Stimulated activated CD4-positive, alpha-beta T cell treated with anti-CD3 and anti-CD28 coated beads, Interleukin-15, amount 100 ng/mL, for 48 hours (primary cell): ENCODE measurements around the gene ERC2.
"Not testable (repeated sequence)": the region's sequence is repeated elsewhere in the genome, so short reads cannot be mapped to it uniquely, and the experiment has no call there.

ENCODE experiments used
- DNase-seq, 2 donors: peaks; one replicate each; pipeline ENCODE4 v3.0.0-alpha.2; 2020; ENCODE audit warnings: low read depth in 2 of 2

ERC2 gene

DNA sequence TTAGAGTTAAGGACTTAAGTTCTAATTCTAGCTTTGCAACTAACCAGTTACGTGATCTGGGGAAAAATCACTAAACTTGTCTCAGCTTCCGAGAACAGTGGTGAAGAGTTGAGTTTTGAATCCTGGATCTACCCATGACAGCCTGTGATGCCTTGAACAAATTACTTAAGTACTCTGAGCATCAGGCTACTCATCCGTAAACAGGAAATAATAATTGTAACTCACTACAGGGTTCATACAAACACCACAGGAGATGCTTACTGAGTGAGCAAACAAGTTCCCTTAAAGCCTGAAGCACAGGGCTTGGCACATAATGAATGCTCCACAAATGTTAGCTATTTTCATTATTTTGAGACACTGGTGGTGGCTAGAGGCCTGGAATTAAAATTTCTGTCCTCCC, 158.8 kb downstream of the ERC2 start:
- DNase-seq: no peak

GRCh38 chr3:56308471-56308870, 159.8 kb downstream of the ERC2 start:
- DNase-seq: no peak

DNA sequence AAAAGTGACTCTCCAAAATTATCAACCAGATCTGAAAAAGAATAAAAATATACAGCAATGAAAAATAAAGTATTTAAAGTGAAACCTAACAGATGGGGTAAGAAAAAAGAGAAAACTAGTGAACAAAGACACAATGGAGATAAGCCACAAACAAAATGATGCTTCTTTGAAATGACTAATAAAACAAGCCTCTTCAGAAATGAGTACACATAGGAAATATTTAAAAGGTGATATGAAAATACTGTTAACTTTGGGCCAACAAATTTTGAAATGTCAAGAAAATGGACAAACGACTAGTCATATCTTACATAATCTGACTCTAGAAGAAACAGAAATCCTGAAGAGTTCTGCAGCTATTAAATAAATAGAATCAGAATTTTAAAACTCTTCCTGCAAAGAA, 164.2 kb downstream of the ERC2 start:
- DNase-seq: no peak

DNA sequence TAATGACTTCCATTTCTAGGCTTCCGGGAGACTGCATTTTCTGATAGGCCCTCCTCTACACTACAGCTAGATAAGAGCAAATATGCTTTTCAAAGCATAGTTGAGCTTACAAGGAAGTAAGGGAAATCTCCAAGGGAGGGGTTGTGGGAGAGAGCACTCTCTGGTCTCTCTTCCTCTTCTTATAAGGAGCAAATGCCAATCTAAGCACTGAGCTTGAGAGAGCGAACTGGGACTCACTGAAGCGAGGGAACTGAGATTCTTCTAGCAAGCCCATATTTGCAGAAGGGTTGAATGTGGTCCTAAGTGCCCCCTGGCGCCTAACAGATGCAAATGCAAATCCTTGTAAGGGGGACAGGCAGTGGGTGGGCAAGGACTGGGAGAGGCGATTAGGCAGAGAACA, 164.8 kb downstream of the ERC2 start:
- DNase-seq: no peak

DNA sequence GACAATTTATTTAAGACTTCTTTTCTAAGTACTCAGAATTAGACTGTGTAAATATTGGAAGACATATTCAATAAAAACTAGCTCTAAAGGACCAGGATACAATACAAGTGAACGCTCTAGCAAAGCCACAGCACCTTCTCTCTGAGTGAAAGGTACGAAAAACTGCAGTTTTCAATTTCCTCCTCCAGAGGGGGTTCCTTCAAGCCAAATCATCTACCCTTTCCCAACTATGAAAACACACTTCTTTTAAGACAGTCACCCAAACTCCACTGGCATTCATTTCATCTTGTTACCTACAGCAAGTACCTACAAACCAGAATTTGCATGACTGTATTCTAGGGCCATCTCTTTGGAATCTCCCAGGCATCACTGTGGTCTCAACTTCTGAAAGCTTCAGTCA, 165.8 kb downstream of the ERC2 start:
- no peak for DNase-seq

DNA sequence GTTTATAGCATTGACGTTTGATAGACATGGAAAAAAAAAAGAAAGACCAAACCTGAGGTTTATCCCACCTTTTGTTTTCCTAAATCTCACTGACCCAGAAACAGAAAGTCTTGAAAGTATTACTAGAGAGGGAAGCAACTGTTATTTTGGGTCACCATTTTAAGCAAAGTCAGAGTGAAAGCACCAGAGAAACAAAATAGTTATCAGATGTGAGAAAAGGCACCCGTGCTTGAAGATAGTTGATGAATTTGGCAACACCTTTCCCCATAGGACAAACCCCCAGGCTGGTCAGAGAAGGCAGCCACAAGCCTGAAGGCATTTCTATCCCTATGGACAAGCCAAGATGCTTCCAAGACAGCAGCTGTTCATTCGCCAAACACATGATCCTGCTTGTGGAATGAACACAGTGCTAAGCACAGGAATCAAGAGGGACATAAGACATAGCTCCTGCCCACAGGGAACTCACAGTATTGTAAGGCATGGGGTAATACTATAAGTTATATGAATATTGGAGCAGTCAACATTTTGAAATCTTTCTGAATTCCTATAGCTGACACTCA, 170.9 kb downstream of the ERC2 start:
- DNase-seq: no peak

- no peak for DNase-seq
Measured at GRCh38 chr3:56296361-56296760, 171.9 kb downstream of the ERC2 start.

- DNase-seq: no peak
Measured at GRCh38 chr3:56295161-56295560, 173.1 kb downstream of the ERC2 start.

DNA sequence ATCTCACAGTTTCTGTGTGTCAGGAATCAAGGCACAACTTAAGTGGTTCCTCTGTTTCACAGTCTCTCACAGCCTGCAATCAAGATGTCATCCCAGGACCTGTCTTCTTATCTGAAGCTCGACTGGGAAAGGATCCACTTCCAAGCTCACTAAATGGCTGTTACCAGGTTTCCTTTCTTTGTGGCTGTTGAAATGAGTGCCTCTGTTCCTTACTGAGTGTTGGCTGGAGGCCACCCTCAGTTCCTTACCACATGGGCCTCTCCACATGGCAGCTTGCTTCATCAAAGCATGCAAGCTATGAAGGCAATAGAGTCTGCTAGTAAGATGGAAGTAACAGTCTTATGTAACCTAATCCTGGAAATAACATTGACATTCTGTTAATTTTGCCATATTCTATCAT, 174.0 kb downstream of the ERC2 start:
- DNase-seq: no peak

- no peak for DNase-seq
Measured at GRCh38 chr3:56291953-56292352, 176.3 kb downstream of the ERC2 start.

DNA sequence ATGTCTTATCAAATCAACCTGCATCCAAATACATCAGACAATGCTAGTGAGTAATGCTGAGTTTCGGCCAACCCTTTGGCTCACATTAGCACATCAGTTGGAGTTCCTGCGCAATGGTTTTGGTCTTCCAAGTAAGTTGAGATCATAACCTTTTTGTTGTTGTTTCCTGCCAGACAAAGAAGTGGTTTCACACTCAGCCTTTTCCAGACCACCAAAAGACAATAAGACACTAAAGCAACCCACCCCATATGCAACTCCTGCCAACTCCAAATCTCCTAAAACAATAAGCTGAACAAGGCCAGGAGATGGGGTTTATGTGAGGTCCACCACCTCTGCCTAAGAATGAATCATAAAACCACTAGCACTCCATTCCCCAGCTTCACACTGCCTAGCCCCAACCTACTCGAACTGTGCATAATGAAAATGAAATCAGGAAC, 177.0 kb downstream of the ERC2 start:
- no peak for DNase-seq

DNA sequence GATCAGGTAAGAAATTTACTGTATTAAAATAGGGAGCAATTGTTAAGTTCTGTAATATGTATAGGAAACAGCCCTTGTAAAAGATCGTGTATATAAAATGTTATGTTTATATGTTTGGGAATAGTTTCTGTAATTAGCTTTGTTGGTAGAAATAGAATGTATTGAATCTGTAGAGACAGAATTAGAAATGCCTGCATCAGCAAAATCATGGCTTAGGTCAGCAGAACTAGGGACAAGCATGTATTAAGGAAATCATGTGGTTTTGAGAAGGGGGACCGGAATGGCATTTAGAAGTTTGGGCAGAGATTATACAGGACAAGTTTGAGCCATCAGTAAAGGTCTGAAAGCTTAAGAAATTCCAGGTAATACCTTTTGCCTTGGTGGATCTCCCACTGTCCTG, 177.9 kb downstream of the ERC2 start:
- no peak for DNase-seq

- DNase-seq: no peak
Measured at GRCh38 chr3:56288258-56288657, 180.0 kb downstream of the ERC2 start.

GRCh38 chr3:56282341-56282740, 185.9 kb downstream of the ERC2 start:
- no peak for DNase-seq

GRCh38 chr3:56277236-56277635, 191.0 kb downstream of the ERC2 start:
- no peak for DNase-seq

- no peak for DNase-seq
Measured at GRCh38 chr3:56275120-56275519, 193.1 kb downstream of the ERC2 start.

DNA sequence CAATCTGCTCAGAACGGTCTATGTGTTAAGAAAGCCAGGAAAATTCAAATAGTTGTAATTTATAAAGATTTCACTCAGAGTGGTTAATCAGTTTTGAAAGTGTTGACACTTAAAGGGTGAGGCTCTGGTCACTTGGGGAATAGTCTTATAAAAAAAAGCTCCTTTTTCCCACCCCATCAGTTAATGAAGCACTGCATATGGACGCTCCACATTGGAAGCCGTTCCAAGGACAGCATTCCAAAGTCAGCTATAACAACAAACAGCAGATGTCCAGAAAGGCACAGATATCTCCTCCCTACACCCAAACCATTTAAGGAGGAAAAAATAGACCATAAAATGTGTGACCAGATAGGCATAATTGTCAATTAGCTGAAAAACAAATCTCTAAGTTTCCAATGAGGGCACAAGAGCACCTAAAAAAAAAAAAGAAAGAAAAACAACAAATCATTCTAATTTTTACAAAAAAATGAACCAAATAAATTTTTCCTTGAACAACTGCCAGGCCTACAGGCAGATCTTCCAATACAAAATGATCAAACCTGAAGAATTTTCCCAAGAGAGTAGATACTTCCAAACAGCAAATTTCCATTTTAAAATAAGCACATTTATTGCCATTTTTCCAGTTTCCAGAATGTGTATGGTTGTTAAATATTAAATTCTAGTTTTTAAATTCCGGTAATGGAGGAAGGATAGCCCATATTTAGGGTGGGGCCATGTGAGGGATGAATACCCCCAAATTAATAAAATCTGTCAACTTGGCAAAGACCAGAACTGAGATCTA, 198.3 kb downstream of the ERC2 start:
- no peak for DNase-seq

DNA sequence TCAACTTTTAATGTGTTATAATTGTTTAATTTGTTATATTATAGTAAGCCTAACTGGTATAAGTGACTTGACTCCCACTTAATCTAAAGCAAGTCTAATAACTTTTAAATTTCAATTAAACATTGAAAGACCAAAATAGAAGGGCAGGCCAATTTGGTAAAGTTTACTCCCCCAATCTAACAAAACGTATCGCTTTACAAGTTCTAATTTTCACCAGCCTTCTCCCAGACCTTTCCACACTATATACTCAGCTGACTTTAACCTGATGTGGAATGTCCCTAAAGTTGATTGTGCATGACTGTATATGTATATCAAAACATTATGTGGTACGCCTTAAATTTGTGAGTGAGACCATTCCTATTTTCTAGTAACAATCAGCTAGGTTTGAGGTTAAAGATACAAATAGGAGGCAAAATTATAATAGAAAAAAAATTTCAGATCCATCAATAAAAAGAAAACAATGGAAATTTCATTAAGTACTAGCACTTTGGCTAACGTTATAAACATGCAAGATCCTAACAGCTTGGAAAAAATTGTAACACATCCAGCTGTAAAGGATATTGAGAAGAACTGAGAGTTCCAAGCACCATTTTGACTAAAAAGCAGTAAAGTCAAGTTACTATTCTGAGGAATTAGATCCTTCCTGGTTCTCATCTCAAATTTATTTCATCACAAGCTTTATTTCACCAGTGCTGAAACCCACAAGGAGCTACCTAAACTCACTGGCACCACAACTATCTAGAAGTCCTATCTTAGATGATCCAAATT, 199.5 kb downstream of the ERC2 start:
- no peak for DNase-seq

- not testable (repeated sequence) for DNase-seq
Measured at GRCh38 chr3:56261852-56262251, 206.4 kb downstream of the ERC2 start.

- DNase-seq: no peak
Measured at GRCh38 chr3:56260262-56260661, 208.0 kb downstream of the ERC2 start.

GRCh38 chr3:56257826-56258225, 210.4 kb downstream of the ERC2 start:
- DNase-seq: no peak

GRCh38 chr3:56254835-56255234, 213.4 kb downstream of the ERC2 start:
- DNase-seq: no peak
